ENCODE results near the gene NEURL1. TPM values are rescaled to one million over a fixed set of nuclear protein-coding genes. Genes with fewer than 3 reads are reported as not detected.
"Not testable (repeated sequence)": the region's sequence is repeated elsewhere in the genome, so short reads cannot be mapped to it uniquely, and the experiment has no call there.

NEURL1 gene
- total RNA-seq, 1 experiment from 2014 or later, result 5.4 TPM

GRCh38 chr10:103459615-103460014 is 33.9 kb upstream of the NEURL1 start:
- no peak for DNase-seq (ENCODE audit: low spot score)

- DNase-seq (ENCODE audit: low spot score), result no peak
These were observed 30.0 kb upstream of the NEURL1 start for GRCh38 chr10:103463499-103463898.

DNA sequence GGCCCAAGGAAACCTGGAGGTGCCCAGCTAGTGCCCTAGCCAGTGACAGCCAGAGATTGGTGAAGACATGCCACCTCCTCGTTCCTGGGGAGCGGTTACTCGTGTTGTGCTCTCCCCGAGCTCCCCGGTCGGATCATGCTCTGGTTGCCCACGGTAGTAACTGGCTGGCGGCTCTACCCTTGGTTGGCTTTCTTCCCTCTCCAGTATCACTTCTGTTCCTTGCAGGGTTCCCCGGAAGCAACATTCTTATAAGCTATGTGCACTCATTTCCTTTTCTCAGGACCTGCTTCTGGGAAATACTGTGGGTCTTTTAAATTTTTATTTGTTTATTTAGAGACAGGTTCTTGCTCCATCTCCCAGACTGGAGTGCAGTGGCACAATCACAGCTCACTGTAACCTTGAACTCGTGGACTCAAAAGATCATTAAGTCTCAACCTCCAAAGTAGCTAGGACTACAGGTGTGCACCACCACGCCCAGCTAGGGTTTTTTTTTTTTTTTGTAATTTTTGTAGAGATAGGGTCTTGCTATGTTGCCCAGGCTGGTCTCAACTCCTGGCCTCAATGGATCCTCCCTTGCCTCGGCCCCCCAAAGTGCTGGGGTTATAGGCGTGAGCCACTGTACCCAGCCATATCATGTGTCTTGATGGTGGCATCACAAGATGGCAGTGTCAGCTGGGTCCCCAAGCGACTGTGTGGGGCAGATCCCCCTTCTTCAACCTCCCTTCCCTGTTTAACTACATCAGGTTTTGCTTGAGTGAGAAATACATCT is 27.9 kb upstream of the NEURL1 start:
- DNase-seq (ENCODE audit: low spot score), result no peak

DNA sequence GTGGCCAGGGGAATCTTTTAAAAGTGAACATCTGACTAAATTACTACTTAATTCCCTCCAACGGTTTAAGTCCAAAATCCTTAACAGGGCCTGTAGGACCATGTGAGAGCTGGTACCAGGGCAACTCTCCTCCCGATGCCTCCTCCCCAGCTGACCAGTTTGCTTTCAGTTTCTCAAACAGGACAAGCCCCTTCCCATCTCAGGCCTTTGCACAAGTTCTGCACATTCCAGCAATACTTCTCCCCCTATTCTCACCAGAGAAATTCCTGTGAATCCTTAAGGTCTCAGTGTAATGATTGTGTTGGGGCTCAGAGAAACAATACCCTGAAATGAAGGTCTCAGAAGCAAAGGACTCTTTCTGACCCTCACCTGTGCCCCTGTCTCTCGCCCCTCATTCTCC is 26.8 kb upstream of the NEURL1 start:
- DNase-seq (ENCODE audit: low spot score), result no peak

GRCh38 chr10:103467406-103467805 is 26.1 kb upstream of the NEURL1 start:
- no peak for DNase-seq (ENCODE audit: low spot score)

DNA sequence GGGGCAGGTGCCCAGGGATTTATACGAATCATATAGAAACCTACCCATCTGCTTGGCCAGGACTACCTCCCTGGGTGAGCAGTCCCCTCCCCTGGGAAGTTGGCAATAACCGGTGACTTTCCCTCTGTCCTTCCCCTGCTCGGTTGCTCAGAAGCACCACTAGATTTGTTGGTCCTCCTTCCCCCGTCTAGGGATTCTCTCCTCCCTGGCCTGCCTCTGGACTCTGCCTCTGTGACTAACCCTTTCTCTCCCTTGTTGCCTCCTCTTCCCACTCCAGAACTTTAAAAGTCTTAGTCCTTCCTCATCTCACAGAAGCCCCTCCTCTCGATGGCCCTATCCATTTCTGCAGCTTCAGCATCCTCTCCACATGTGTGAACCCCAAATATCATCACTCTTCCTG is 24.3 kb upstream of the NEURL1 start:
- DNase-seq (ENCODE audit: low spot score), result no peak

DNA sequence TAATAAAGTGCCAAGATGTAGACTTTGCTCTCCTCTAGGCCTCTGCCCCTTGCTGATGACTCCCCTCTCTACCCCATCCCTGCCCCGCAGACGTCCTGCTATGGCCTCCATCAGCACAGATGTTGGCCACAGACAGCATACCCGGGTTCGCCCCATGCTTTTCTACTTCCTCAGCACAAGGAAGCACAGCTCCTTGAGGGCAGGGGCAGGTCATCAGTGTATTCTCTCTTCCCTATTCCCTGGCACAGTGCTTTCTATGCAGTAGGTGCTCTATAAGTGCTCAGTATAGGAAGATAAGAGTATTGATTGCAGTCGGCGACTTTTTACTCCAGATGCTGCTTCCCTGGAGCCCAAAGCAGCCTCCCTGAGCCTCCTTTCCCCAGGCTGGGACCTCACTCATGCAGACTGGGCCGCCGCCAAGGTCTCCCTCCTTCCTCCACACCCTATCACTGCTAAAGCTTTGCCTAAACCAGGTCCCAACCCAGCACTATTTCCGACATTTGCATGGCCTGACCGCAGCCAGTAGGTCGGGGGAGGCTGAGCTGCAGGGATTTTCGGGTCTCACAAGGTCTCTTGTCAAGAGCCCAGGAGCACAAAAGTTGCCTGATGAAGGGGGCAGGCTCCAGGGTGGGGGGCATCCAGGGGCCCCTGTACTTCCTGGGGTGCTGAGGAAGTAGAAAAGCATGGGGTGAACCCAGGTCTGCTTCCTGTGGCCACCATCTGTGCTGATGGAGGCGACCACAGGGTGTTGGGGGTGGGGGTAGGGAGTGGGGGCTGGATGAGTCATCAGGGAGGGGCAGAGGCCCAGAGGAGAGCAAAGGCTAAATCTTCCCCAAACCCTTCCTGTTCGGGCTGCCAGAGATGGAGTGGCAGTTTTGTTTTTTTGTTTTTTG is 22.5 kb upstream of the NEURL1 start:
- DNase-seq (ENCODE audit: low spot score), result no peak

DNA sequence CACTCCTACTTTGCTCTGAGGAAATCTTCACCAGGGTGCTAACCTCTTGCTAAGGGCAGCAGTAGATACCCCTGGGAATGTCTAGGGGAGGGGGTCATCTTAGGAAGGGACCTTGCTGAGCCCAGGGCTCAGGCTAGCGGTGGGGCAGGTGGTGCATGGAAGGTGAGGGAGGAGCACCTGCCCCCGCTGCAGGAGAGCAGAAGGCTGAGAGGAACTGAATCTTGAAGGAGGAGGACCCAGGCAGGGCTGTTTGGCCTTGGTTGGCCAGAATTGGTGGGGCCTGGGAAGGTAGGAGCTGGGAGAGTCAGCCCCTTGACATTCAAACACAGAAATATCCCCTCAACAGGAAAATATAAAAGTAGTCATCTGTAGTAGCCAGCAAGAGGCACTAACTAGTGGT is 21.5 kb upstream of the NEURL1 start:
- DNase-seq (ENCODE audit: low spot score), result no peak

GRCh38 chr10:103473261-103473671 is 20.2 kb upstream of the NEURL1 start:
- DNase-seq (ENCODE audit: low spot score), result no peak

DNA sequence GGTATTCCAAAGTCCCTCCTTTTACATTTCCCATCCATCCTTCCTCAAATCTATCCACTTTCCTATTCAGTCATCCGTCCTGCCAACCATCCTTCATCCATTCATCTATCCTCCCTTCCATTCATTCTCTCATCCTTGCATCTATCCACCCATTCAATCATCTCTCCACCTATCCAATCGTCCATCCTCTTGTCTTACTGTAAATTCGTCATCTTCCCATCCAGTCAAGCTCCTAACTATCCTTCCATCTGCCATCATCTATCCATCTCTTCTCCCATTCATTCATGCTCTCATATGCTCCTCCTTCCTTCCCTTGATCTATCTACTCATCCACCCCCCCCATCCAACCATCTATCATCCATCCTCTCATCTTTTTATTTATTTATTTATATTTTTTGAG is 19.4 kb upstream of the NEURL1 start:
- no peak for DNase-seq (ENCODE audit: low spot score)

- DNase-seq (ENCODE audit: low spot score), result no peak
These were observed 18.1 kb upstream of the NEURL1 start for GRCh38 chr10:103475437-103475836.

GRCh38 chr10:103476046-103476768 is 17.3 kb upstream of the NEURL1 start:
- no peak for DNase-seq (ENCODE audit: low spot score)

- no peak for DNase-seq (ENCODE audit: low spot score)
These were observed 14.8 kb upstream of the NEURL1 start for GRCh38 chr10:103478671-103479070.

DNA sequence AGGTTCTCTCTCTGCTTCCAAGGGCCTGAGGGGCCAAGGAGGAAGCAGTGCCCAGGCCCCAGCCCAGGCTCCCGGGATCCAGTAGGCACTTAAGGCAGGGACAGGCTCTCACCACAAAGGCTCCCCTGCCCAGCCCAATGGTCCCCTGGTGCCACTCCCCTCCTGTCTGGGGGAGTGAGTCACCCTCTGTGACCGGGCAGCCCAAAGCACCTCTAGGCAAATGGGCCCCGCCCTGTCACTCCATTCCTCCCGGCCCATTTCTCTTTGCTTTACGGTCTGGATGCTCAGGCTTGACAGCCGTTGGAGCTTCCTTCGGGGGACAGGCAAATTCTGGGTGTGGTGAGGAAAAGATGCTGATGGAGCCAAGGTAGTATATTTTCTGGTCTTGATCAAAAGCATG is 14.4 kb upstream of the NEURL1 start, which contains the start of gene CALHM3:
Gene CALHM3 (minus strand): TSS at position 106 of the 400 bp plus-strand sequence. CDS start 208 bp downstream, outside the sequence.
- no peak for DNase-seq (ENCODE audit: low spot score)

DNA sequence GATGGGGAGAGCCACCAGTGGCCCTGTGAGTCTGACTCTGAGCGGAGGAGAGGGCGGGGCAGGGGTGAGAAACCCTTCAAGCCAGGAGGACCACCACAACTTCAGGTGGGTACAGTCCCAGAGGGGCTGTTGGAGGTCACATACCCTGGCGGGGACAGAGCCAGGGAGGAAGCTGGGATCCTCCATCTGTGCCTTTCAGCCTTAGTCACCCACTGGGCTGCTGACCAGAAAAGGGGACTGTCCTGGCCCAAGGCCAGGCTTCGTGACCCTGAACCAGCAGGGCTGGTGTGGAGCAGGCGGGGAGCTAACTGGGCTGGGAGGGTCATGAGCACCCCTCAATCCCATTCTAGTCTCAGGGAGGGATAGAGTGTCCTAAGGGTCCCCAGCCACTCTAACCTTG is 13.0 kb upstream of the NEURL1 start:
- no peak for DNase-seq (ENCODE audit: low spot score)

DNA sequence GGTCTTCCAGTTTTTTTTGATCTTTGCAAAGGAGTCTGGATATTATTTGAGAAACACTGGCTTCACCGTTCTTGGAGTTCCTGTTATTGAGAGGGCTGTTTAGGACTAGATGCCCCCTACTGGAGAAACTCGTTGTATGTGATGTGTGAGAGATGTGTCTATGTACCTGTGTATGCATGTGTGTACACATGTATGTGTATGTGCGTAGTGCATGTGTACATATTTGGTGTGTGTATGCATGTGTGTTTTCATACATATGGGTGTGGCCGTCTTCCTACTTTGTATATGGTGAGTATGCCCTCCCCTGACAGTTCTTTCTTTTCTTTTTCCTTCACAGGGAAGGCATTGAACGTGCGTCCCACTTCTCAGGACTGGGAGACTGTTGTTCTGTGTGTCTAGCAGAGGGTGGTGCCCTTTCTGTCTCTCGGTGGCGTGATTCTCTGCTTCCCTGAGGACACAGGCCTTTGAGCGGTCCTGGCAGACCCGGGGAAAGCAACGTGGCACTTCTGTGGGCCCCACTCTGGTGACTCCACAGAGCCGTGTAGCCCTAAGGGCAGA is 11.5 kb upstream of the NEURL1 start:
- DNase-seq (ENCODE audit: low spot score), result peak; percentile 72

- DNase-seq (ENCODE audit: low spot score), result not testable (repeated sequence)
These were observed 6.7 kb upstream of the NEURL1 start for GRCh38 chr10:103486635-103487409.

DNA sequence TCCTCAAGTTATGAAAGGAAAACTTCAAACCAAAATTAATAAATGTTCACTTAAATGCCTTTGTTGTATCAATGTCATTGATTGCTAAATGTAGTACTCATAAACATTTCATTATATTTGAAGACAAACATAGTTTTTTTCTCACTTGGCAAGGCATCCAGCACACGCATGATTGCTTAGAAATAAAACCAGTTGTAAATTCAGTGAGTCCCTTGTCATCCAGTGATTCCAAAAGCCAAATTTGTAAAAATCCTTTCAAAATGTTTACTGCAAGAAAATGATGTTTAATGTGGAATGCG is 6.1 kb upstream of the NEURL1 start:
- DNase-seq (ENCODE audit: low spot score), result no peak

- DNase-seq (ENCODE audit: low spot score), result no peak
These were observed 2.6 kb upstream of the NEURL1 start for GRCh38 chr10:103490986-103491314.

DNA sequence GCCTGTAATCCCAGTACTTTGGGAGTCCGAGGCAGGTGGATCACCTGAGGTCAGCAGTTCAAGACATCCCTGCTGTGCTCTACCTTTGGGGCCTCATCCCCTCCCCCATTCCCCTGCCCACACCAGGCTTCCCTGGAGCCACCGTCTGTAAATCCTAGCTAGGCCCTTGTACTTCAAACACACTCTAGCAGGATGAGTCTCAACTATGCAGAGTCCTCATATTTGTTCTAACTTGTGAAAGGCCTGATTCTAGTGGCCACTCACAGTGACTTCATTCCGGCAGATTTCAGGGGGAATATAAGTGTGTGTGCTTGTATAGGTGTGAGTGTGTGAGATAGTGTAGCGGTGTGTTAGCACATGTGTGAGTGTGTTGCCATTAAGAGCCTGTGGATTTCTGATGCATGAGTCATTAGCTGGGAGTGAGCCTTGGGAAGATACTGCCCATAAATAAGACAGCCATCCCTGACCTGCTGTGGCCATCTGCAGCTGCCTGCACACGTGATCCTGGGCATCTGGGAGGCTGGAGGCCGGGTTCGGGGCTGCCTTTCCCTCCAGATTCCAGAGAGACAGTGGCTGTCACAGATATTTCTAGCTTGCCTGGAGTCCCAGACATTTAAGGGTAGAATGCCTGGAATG is 1.7 kb upstream of the NEURL1 start:
- DNase-seq (ENCODE audit: low spot score), result peak; percentile 25
